GM12873 (cell line): ENCODE measurements around the gene FAM83F.

Source experiments
- TF ChIP-seq, protein P1 (sequence below): IDR thresholded peaks from 2 replicates; pipeline ENCODE4 v1.5.1; 2012; ENCODE audit warnings: low read depth, mild to moderate bottlenecking, moderate library complexity, low read length, control low read depth; ENCODE audit not compliant: insufficient read depth; ENCODE audit errors: missing control alignments

FAM83F gene

DNA sequence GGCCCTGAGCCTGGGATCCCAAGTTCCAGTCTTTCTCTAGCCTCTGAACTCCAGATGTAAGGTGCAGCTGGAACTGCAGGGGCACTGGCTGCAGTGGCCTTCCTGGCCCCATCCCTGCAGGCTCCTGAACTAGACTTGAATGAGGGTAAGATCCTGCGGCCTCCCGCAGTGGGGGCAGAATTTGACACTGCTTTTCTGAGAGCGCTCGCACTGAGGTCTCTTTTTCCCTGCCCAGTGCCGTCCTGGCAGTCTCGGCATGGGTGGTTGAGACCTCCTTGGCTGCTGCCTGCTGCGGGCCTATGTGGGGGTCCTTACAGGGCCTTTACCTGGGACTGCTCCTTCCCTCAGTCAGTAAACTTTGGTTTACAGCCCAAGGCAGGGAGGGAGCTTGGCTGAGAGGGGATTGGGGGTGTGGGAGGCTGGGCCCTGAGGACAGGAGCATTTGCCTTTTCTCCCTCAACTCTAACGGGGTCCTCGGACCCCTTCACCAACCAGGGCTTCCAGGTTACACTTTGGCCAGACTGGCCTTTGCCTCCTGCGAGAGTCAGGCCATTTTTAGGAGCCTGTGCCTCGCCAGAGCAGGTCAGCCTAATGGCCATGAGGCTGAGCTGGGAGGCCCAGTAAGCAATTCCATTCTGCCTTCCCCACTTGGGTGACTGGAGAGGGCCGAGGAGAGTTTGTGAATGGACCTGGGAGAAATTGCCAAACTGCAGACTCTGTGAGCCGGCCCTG, 35.4 kb downstream of the FAM83F start:
- TF ChIP-seq, protein P1, sequence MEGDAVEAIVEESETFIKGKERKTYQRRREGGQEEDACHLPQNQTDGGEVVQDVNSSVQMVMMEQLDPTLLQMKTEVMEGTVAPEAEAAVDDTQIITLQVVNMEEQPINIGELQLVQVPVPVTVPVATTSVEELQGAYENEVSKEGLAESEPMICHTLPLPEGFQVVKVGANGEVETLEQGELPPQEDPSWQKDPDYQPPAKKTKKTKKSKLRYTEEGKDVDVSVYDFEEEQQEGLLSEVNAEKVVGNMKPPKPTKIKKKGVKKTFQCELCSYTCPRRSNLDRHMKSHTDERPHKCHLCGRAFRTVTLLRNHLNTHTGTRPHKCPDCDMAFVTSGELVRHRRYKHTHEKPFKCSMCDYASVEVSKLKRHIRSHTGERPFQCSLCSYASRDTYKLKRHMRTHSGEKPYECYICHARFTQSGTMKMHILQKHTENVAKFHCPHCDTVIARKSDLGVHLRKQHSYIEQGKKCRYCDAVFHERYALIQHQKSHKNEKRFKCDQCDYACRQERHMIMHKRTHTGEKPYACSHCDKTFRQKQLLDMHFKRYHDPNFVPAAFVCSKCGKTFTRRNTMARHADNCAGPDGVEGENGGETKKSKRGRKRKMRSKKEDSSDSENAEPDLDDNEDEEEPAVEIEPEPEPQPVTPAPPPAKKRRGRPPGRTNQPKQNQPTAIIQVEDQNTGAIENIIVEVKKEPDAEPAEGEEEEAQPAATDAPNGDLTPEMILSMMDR, result no peak

DNA sequence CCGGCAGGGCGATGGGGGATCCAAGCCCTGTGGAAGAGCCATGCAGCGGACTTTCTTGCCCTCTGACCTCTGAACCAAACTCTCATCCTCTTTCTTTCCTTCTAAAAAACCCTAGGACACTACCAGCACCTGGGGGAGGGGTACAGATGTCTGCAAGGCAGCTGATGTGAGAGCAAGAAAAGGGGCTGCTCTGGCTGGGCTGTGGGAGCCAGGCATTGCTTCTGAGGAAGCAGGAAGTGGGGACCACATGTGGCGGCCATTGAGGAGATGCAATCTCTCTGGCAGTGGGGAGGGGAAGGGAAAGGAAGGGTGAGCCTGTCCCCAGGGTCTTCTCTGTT, 36.0 kb downstream of the FAM83F start:
- TF ChIP-seq, protein P1, result no peak

- TF ChIP-seq, protein P1, result no peak
Measured at GRCh38 chr22:40031766-40032470, 37.2 kb downstream of the FAM83F start.

DNA sequence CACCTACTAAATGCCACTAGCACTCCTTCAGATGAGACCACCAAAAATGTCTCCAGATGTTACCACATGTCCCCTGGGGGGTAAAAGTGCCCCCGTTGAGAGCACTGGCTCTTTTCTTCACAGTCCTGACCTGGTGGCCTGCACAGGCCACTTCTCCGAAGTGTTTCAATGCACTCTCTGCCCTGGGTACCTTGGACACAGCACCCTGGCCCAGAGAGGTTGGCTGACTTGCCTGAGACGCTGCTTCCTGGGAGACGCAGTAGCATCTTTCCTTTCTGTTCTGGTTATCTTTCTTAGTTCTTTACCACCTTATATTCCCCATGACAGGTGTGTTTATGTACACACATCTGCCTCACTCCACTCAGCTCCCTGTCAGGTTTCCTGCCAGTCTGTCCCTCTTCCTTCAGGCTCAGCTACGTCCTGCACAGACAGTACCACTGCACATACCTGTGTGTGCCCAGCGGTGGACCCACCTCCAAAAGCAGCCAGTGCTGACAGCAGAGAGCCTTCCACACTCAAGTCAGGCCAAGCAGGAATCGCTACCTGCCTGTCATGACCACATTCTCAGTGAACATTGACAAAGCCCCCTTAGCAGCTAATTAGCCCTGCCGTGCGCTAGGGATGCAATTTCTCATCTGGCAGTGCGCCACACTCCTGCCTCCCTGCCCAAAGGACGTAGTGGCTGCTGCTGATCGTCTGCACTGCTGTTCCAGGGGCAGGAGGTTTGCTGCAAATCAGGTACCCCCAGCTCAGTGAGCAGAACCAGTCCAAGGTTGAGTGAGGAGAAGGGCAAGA, 39.0 kb downstream of the FAM83F start:
- TF ChIP-seq, protein P1, result no peak

- TF ChIP-seq, protein P1, result no peak
Measured at GRCh38 chr22:40035351-40035750, 40.6 kb downstream of the FAM83F start.

- TF ChIP-seq, protein P1, result no peak
Measured at GRCh38 chr22:40036126-40036525, 41.4 kb downstream of the FAM83F start.
